Astrocyte of the cerebellum (primary cell): Measurements from ENCODE around the gene ZFYVE21.

ENCODE experiments used
- DNase-seq: peaks from one replicate; pipeline ENCODE4 v3.0.0-alpha.2; 2011; ENCODE audit warnings: low read depth
- H3K4me3 ChIP-seq: 2 replicates; pipeline ENCODE4 v1.5.1; 2011; ENCODE audit warnings: mild to moderate bottlenecking, low read depth, low read length, moderate library complexity
- in situ Hi-C: cut with HindIII; loops from 2 replicates; pipeline ENCODE4 v1.10.0; 2017; ENCODE audit warnings: low sequenced_read_pairs
- TF ChIP-seq, protein P1 (sequence below): IDR thresholded peaks from 2 replicates; pipeline ENCODE4 v1.5.1; 2012; ENCODE audit warnings: low read length, low read depth, moderate library complexity, mild to moderate bottlenecking; ENCODE audit errors: missing control alignments

The ZFYVE21 gene

DNA sequence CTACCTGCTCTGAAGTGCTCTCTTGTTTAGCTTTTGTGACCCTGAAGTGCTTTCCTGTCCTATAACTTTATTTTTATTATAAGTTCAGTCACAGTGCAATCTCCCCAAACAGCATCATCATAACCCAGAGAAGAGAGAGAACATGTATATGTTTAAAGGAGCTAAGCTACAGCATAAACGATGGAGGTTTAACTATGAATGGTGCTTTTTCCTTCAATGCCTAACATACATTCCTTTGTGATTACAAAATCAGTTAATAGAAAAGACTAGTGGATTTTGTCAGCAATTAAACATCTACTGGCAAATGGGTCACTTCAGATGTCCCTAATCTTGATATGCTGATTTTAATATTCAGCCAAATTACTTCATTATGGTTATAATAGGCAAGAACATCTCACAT is 46.4 kb downstream of the ZFYVE21 start:
- TF ChIP-seq, protein P1, sequence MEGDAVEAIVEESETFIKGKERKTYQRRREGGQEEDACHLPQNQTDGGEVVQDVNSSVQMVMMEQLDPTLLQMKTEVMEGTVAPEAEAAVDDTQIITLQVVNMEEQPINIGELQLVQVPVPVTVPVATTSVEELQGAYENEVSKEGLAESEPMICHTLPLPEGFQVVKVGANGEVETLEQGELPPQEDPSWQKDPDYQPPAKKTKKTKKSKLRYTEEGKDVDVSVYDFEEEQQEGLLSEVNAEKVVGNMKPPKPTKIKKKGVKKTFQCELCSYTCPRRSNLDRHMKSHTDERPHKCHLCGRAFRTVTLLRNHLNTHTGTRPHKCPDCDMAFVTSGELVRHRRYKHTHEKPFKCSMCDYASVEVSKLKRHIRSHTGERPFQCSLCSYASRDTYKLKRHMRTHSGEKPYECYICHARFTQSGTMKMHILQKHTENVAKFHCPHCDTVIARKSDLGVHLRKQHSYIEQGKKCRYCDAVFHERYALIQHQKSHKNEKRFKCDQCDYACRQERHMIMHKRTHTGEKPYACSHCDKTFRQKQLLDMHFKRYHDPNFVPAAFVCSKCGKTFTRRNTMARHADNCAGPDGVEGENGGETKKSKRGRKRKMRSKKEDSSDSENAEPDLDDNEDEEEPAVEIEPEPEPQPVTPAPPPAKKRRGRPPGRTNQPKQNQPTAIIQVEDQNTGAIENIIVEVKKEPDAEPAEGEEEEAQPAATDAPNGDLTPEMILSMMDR: no peak
- in situ Hi-C loops: no loop called here

DNA sequence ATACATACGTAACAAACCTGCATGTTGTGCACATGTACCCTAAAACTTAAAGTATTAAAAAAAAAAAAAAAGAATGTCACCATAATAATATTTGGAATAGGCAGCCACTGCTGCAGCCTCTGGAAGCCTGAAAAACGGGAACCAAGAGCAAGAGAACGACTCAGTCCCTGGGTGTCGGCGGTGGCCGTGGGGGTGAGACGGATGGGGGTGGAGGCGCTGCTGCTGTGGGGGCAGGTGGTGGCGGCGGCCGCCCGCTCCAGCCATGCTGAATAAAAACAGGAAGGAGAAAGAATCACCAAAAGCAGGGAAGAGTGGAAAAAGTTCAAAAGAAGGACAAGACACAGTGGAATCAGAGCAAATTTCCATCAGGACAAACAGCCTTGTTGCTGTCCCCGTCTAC is 46.9 kb downstream of the ZFYVE21 start:
- H3K4me3 ChIP-seq: no peak overlapping the region
- in situ Hi-C loops: no loop called here
- TF ChIP-seq, protein P1: no peak
- no peak for DNase-seq

More for the DNA sequence above, 46.4 kb downstream of the ZFYVE21 start:
- H3K4me3 ChIP-seq: no peak overlapping the region
- no peak for DNase-seq

DNA sequence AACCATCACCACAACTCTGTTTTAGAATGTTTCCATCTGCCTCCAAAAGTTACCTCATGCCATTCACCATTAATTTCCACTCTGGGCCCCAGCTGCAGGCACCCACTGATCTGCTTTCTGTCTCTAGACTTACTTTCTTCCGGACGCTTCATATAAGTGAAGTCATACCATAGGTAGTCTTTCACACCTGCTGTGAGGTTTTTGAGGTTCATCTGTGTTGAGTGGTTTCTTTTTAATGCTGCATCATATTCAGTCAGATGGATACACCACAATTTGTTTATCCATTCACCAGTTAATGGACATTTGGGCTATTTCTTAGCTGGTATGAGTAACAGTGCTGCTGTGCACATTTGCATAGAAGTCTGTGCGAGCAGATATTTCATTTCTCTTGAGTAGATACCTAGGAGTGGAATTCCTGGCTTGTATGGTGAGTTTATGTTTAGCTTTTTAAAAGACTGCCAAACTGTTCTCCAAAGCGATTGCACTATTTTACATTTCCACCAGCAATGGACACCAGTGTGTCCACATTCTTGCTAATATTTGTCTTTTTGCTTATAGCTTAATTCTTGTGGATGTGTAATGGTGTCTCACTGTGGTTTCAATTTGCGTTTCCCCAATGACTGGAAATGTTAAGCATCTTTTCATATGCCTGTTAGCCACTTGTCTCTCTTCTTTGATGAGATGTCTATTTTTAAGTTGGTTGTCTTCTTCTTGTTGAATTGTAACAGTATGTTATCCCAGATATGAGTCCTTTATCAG is 48.3 kb downstream of the ZFYVE21 start:
- DNase-seq: no peak
- H3K4me3 ChIP-seq: no peak overlapping the region
- in situ Hi-C loops: no loop called here
- TF ChIP-seq, protein P1: no peak

DNA sequence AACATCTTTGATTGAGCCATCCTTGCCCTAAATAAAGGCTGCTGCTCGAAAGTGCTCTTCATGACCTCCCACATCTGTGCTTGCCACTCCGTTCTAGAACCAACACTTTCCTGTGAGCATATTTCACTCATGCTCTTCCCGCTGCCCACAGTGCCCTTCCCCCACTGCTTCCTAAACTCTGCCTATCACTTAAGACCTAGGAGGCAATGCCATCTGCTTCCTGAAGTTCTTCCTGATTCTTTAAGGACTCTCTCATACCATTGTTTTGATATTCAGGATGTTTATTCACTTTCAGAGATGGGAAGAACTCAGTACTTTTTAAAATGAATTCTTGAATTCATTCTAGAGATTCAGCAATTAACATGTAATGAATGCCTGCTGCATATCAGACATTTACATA is 49.9 kb downstream of the ZFYVE21 start:
- no peak for DNase-seq
- in situ Hi-C loops: no loop called here
- TF ChIP-seq, protein P1: no peak
- H3K4me3 ChIP-seq: no peak overlapping the region

DNA sequence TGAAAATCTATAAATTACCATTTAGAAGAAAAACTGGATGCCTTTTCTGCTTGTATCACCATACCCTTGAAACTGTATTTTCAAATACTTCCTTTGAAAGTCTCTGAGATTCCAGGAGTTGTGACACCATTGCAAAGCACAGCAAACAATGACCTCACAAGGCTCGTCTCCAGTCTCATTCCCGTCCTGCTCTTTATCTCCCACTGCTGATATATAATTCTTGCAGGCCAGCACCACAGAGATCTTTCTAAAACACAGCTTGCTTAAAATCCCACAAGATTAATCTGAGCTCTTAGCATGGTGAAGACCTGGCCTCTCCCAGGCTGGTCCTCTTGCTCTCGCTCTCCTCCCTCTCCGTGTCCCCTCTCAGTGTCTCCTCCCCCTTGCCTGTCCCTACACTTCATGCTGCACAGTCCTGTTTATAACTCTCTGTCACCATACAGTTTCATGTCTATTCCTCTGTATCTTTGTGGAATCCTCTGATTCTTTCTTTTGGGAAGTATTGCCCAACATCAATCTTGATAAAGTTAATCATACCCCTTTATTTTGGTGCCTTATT is 51.8 kb downstream of the ZFYVE21 start:
- no peak for DNase-seq
- in situ Hi-C loops: no loop called here
- no peak overlapping the region for H3K4me3 ChIP-seq
- TF ChIP-seq, protein P1: no peak

DNA sequence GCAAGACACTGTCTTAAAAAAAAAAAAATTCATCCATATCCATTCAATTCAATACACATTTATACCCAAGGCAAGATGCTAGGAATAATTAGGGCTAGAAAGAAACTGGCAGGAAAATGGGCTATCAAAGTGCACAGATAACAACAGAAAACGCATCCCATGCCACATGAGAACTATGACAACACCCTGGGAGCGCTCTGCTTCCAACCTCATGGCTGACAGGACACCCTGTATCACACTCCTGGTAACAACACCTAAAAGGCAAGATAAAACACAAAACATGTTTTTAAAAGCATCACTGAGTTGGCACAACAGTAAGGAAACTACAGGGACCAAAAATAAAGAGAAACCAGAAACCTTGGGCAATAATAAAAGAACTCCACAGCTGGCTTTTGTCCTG is 54.9 kb downstream of the ZFYVE21 start:
- no peak for DNase-seq
- in situ Hi-C loops: no loop called here
- TF ChIP-seq, protein P1: no peak
- no peak overlapping the region for H3K4me3 ChIP-seq
